PC-3 (cell line): Measurements from ENCODE around the gene CCSER2. TPM values are rescaled to one million over a fixed set of nuclear protein-coding genes. Genes with fewer than 3 reads are reported as not detected.
"Not testable (repeated sequence)": the region's sequence is repeated elsewhere in the genome, so short reads cannot be mapped to it uniquely, and the experiment has no call there.

Experiments
- ATAC-seq: fragments of 200-7000 bp; cut with Tn5 transposase; 2 replicates; pipeline ENCODE4 v1.9.1; 2020; ENCODE audit warnings: mild to moderate bottlenecking, moderate library complexity
- BruUV-seq: library from RNA; stranded (reverse); fragments of 400-500 nt; replicated peaks from 2 replicates; lab custom pipeline; 2021; lab: Mats Ljungman, UMichigan
- CTCF ChIA-PET: fragments of 300-600 bp; sonication (Branson Sonifier 250); formaldehyde crosslinking; loops from one replicate; lab custom pipeline; 2022; ENCODE audit warnings: antibody characterized with exemption; lab: Charles Lee
- POLR2A ChIA-PET: fragments of 300-600 bp; sonication (Branson Sonifier 250); formaldehyde crosslinking; loops from one replicate; lab custom pipeline; 2022; ENCODE audit warnings: antibody characterized with exemption; ENCODE audit not compliant: unreplicated experiment; lab: Charles Lee
- DNase-seq: peaks from one replicate; pipeline ENCODE4 v3.0.0-alpha.2; 2015
- H2AFZ ChIP-seq: fragments of 300-600 bp; sonication (generic); 2 replicates; pipeline ENCODE4 v1.6.0; 2016; ENCODE audit warnings: antibody characterized with exemption, low read length
- H3F3A ChIP-seq: fragments of 300-600 bp; sonication (generic); one replicate; pipeline ENCODE4 v1.6.0; 2017; ENCODE audit warnings: antibody characterized with exemption, low read length, control low read depth, mild to moderate bottlenecking; ENCODE audit not compliant: unreplicated experiment
- H3K27ac ChIP-seq: fragments of 300-600 bp; sonication (generic); 2 replicates; pipeline ENCODE4 v1.5.1; 2016; ENCODE audit warnings: mild to moderate bottlenecking, low read length
- H3K27me3 ChIP-seq: fragments of 300-600 bp; sonication (generic); 2 replicates; pipeline ENCODE4 v1.6.1; 2016; ENCODE audit warnings: low read length, mixed read lengths
- H3K36me3 ChIP-seq: fragments of 300-600 bp; sonication (generic); 2 replicates; pipeline ENCODE4 v1.6.1; 2016; ENCODE audit warnings: low read depth, mixed run types, low read length, mixed read lengths
- H3K4me1 ChIP-seq: fragments of 300-600 bp; sonication (generic); 2 replicates; pipeline ENCODE4 v1.5.1; 2016; ENCODE audit warnings: low read length; ENCODE audit not compliant: insufficient read depth
- H3K4me2 ChIP-seq: fragments of 300-600 bp; sonication (generic); 2 replicates; pipeline ENCODE4 v1.6.0; 2016; ENCODE audit warnings: low read length
- H3K4me3 ChIP-seq: fragments of 300-600 bp; sonication (generic); 2 replicates; pipeline ENCODE4 v1.5.1; 2016; ENCODE audit warnings: mild to moderate bottlenecking, low read length, mixed read lengths
- H3K79me2 ChIP-seq: fragments of 300-600 bp; sonication (generic); 2 replicates; pipeline ENCODE4 v1.6.1; 2017; ENCODE audit warnings: low read length, mixed read lengths
- H3K9ac ChIP-seq: fragments of 300-600 bp; sonication (generic); 2 replicates; pipeline ENCODE4 v1.6.0; 2016; ENCODE audit warnings: mild to moderate bottlenecking, low read length
- H3K9me2 ChIP-seq: fragments of 300-600 bp; sonication (generic); replicated peaks from 2 replicates; pipeline ENCODE4 v1.6.1; 2016; ENCODE audit warnings: mixed run types, low read length, mixed read lengths
- H3K9me3 ChIP-seq: fragments of 300-600 bp; sonication (generic); 2 replicates; pipeline ENCODE4 v1.6.1; 2016; ENCODE audit warnings: low read length, mixed read lengths
- H4K20me1 ChIP-seq: fragments of 300-600 bp; sonication (generic); 2 replicates; pipeline ENCODE4 v1.6.1; 2016; ENCODE audit warnings: low read length, mixed read lengths
- CTCF ChIP-seq: fragments of 300-600 bp; sonication (generic); conservative IDR thresholded peaks from 2 replicates; pipeline ENCODE4 v1.5.1; 2017; ENCODE audit warnings: antibody characterized with exemption, low read depth, mild to moderate bottlenecking, low read length
- EZH2 ChIP-seq: fragments of 300-600 bp; sonication (generic); IDR thresholded peaks from one replicate; pipeline ENCODE4 v1.6.1; 2017; ENCODE audit warnings: antibody characterized with exemption, mild to moderate bottlenecking, low read length; ENCODE audit not compliant: unreplicated experiment
- EZH2phosphoT487 ChIP-seq: fragments of 300-600 bp; sonication (generic); IDR thresholded peaks from 2 replicates; pipeline ENCODE4 v1.6.1; 2018; ENCODE audit warnings: mild to moderate bottlenecking, antibody characterized with exemption, low read length, borderline replicate concordance
- intact Hi-C: fragments of 100-400 bp; cut with micrococcal nuclease; formaldehyde crosslinking; loops from 2 replicates; pipeline ENCODE4 v1.9.0; 2023
- total RNA-seq: library from RNA; depleted of rRNA; stranded (reverse); fragments of >200 nt; gene quantifications from 2 replicates; pipeline ENCODE4 v1.2.3, GENCODE V29; 2014

Gene CCSER2
- total RNA-seq, 1 experiment from 2014 or later: 10.2 TPM

DNA sequence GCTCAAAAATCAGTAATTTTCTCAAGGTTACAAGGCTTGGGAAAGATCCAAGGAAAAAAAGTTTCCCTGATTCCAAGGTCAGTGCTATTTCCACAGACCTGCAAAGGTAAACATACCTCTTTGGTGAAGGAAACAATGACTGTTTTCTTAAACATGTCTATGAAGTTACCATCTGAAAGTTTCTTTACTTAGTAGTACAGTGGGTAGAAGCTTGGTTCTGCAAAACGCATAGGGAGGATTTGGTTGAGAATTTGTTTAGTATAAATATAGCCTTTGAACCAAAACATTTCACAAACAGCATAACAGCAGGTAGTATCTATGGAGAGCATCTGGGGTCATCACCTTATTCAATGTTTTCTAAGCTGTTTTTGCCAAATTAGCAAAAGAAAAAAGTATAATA, 169.6 kb downstream of the CCSER2 start:
- Histone ChIP-seq H3K79me2 (no peaks in the 10 kb centered on the region), H3K27me3 (no peaks in the 10 kb centered on the region), H3K9ac (no peak overlapping the region), H4K20me1 (no peaks in the 10 kb centered on the region), H2AFZ (no peak overlapping the region), H3K9me3 (no peaks in the 10 kb centered on the region), H3K4me2 (0 out of 2 replicates have a peak overlapping the region, but pooled peaks have one; percentile 26), H3F3A (no peaks in the 10 kb centered on the region), H3K4me1 (peaks cover 34% of the 10 kb centered on the region), H3K36me3 (no peaks in the 10 kb centered on the region), H3K27ac (no peak overlapping the region), H3K4me3 (no peak overlapping the region), H3K9me2 (no peaks in the 10 kb centered on the region)
- DNase-seq (peak; percentile 40), ATAC-seq (no peak)
- POLR2A ChIA-PET: no interaction called here
- no TSS peak for BruUV-seq
- TF ChIP-seq EZH2: no peak
- TF ChIP-seq CTCF: no peak
- no peak for TF ChIP-seq EZH2phosphoT487
- CTCF ChIA-PET: no interaction called here
- intact Hi-C loops: no loop called here

GRCh38 chr10:84499039-84499438, 170.7 kb downstream of the CCSER2 start:
- H3K27me3 ChIP-seq, DNase-seq, ATAC-seq, H3F3A ChIP-seq, POLR2A ChIA-PET, H3K36me3 ChIP-seq, H3K9me2 ChIP-seq, H2AFZ ChIP-seq, H3K27ac ChIP-seq, H3K9me3 ChIP-seq, H3K4me3 ChIP-seq, CTCF ChIA-PET, H3K4me2 ChIP-seq, H3K9ac ChIP-seq, intact Hi-C loops, H4K20me1 ChIP-seq, BruUV-seq, H3K79me2 ChIP-seq: not testable (repeated sequence)
- peaks cover 24% of the 10 kb centered on the region for H3K4me1 ChIP-seq

- no peak for TF ChIP-seq CTCF
- no peak for TF ChIP-seq EZH2phosphoT487
- no peak for TF ChIP-seq EZH2
- ChIA-PET CTCF (no interaction called here), POLR2A (no interaction called here)
- DNase-seq (no peak), ATAC-seq (no peak)
- Histone ChIP-seq H3K27me3 (no peaks in the 10 kb centered on the region), H3K4me3 (no peak overlapping the region), H3K36me3 (no peaks in the 10 kb centered on the region), H3F3A (no peaks in the 10 kb centered on the region), H3K79me2 (no peaks in the 10 kb centered on the region), H3K9me2 (no peaks in the 10 kb centered on the region), H3K9me3 (no peaks in the 10 kb centered on the region), H4K20me1 (no peaks in the 10 kb centered on the region), H3K4me2 (no peak overlapping the region), H2AFZ (no peak overlapping the region), H3K27ac (no peak overlapping the region), H3K9ac (no peak overlapping the region), H3K4me1 (peaks cover 24% of the 10 kb centered on the region)
- no TSS peak for BruUV-seq
- intact Hi-C loops: no loop called here
These were observed 171.5 kb downstream of the CCSER2 start for GRCh38 chr10:84499846-84500245.
